Kasumi-1 (cell line): Measurements from ENCODE around the gene HOATZ.

ENCODE experiments used
- DNase-seq, 2 experiments: peaks; one replicate each; lab custom pipeline; 2025; lab: John Stamatoyannopoulos, UW

Gene HOATZ

GRCh38 chr11:111549196-111549868 lies 34.8 kb downstream of the HOATZ start:
- no peak for DNase-seq

DNA sequence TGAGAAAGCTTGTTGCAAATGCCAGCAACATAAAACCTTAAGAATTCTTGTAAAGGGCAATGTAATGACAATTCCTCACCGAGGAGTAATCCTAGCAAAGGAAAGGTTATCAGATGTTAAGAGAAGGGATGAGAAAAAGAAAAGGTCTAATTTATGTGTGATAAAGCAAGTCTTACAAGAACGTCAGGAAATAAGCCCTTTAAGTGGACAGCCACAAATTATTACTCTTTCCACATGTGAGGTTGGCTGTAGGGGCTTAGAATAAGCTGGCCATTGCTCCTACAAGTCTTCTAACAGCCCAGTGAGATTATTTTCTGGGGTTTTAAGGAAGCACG lies 35.3 kb downstream of the HOATZ start:
- no peak for DNase-seq

DNA sequence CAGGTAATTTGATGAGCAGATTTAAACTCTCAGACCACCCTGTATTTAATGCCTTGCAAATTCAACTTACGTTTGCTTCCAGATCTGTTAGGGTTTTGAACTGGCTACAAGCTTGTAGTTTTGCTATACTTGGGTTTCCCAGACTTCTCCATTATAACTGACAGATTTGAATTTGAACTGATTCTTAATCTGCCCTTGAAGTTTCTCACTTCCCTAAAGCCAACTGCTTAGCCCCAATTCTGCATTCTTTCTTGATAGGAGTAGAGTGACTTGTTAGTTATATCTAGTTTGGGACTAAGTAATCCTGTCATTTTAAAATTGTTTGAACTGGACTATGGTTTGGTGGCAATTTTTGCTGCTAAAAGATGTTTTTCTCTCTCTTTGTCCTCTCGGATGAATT lies 35.7 kb downstream of the HOATZ start:
- no peak for DNase-seq

DNA sequence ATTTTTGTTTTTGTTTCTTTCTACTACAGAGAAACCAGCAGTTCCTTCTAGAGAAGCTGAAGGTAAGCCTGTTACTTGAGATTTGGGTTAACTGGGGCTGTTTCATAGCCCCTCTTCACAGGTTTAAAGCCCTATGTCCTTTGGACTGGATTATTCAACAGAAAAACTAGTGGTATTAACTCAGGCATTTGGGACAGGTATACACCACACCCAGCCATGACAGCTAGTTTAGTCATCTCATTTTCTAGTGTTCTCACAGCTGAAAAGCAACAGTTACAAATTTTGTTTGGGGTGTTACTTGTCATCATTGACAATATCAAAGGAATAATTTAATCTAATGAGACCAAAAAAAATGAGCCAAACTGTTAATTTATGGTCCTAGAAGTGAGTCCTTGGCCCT lies 40.0 kb downstream of the HOATZ start:
- no peak for DNase-seq

DNA sequence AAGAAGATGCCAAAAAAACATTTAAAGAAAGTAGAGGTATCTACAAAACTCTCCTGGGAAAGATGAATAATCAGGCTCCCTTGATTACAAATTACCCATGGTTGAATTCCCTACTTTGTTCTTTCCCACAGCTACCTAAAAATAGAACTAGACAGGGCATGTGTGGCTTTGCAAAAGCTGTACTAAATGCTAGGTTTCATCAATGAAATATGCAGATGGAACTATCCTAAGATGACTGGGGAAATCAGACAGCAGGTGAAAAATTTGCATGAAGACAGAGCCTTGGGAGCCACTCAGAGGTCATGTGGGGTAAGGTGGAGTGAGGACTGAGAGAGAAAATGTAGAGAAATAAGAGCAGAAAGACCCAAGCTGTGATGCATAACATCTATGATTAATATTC lies 40.7 kb downstream of the HOATZ start:
- DNase-seq = no peak

- no peak for DNase-seq
Observed at GRCh38 chr11:111557425-111558111, 43.0 kb downstream of the HOATZ start.

DNA sequence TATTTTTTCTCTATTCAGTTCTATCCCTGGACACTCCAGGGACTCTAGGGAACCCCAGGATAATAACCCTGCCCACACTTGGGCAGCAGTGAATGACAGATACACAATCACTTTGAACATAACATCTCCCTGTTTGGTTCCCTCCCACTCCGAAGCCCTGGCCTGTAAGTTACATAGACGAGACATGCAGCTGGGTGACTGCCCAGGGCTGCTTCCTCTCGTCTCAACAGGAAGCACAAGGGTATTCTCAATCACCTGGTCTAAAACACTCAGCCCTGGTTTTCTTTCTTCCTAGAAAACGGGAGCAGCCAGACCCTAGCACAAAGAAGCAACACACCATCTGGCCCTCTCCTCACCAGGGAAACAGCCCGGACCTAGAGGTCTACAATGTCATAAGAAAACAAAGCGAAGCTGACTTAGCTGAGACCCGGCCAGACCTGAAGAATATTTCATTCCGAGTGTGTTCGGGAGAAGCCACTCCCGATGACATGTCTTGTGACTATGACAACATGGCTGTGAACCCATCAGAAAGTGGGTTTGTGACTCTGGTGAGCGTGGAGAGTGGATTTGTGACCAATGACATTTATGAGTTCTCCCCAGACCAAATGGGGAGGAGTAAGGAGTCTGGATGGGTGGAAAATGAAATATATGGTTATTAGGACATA lies 45.4 kb downstream of the HOATZ start:
- no peak for DNase-seq

DNA sequence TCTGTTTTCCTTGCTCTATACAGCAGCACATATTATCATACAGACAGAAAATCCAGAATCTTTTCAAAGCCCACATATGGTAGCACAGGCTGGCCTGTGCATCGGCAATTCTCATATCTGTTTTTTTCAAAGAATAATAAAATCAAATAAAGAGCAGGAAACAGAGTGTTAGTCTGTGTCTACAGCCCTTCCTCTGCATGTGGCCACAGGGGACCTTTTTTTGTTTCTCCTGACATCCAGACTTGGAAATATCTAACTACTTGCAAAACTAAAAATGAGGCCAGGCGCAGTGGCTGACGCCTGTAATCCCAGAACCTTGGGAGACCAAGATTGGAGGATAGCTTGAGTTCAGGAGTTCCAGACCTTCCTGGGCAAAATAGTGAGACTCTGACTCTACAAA lies 46.2 kb downstream of the HOATZ start:
- DNase-seq = no peak

- no peak for DNase-seq
Observed at GRCh38 chr11:111561306-111561705, 46.7 kb downstream of the HOATZ start.

DNA sequence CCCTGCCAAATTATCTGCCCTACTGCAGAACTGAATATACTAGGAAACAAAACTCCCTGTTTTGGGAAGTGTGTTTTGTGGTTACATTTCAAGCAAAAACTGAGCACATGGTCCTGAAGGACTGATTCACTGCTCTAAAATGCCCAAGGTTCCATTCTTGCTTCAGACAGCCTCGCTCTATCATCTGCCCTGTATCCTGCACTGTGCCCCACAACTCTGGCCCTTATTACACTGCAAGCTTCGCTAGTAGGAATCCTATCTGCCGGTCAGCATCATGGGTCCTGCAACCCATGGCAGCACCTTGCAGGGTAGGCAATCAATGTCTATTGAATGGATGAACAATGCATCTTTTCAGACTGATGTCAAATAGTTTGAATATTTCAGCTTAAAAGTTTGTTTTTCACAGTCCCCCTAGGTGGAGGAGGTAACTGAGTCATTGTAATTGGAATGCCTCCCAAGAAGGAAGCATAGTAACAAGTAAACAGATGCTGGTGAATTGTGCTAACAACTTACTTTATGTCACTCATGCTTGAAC lies 47.3 kb downstream of the HOATZ start:
- no peak for DNase-seq

GRCh38 chr11:111562692-111563389 lies 48.3 kb downstream of the HOATZ start:
- no peak for DNase-seq

GRCh38 chr11:111565114-111565720 lies 50.6 kb downstream of the HOATZ start:
- DNase-seq = peak; percentile 51 to 73

DNA sequence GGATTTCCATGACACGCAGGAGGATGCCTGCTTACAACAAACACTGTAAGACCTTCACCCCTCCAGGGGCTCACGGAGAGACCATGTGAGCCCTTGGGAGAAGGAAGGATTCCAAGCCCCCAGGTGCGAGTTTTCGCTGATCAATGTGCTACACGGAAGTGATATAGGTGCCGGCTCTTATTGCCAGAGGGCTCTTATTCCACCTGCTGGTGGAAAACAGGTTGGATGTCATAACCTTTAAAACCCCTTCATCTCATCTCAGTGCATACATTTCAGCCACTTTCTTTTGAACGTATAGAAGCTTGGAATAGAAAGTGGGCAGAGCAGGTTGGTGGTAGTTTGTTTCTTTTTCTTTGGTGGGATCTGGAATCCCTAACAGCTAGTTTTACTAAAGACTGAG lies 51.7 kb downstream of the HOATZ start:
- no peak for DNase-seq

- no peak for DNase-seq
Observed at GRCh38 chr11:111569476-111569875, 54.9 kb downstream of the HOATZ start.

- DNase-seq = no peak
Observed at GRCh38 chr11:111570796-111571195, 56.2 kb downstream of the HOATZ start.

GRCh38 chr11:111571829-111572501 lies 57.4 kb downstream of the HOATZ start:
- no peak for DNase-seq

DNA sequence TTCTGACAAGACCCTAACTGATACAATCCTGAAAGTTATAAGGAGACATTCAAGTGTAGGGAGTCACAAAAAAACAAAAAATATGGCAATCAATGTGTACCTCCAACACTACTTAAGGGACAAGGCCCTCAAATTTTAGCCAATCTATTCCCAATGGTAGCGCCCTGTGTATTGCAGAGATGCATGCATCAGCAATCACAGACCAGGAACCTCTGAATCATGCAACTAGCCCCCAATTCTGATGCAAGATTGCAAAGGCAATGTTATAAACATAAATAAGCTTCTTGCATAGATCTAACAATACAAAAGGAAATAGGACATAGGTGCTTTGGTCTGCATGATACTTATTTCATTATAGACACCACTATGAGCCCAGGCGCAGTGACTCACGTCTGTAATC lies 58.0 kb downstream of the HOATZ start:
- DNase-seq = no peak

GRCh38 chr11:111573821-111574249 lies 59.3 kb downstream of the HOATZ start:
- DNase-seq = no peak

DNA sequence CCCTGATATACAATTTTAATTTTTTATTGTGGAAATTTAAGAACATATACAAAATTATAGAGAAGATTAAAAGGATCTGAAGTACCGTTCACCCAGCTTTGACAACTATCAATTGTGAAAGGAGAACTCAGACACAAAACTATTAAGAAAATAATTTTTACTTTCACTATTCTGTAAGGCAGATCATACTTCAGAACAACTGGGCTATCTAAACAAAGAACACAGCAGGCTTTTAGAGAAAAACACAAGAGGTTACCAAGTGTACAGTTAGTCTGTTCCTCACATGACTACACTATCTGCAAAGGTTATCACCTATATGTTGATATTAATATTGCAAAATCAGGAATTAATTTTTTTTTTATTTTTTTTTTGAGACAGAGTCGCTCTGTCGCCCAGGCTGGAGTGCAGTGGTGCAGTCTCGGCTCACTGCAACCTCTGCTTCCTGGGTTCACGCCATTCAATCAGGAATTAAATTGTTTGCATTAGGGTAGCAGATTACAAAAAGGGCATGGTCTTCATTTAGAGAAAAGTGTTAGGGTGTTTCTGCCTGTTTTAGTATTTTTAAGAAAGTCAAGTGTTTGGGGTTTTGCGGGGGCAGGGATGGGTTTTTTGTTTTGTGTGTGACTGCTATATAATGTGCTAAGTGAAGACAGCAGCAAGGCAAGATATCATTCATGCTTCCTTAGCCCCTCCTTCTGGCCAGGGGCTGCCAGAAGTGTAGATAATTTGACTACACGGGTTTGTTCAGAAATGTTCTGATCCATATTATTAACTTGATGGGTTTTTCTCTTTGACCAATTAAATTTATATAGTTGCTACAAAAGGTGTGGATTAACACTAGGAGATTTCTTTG lies 60.0 kb downstream of the HOATZ start:
- DNase-seq = no peak

GRCh38 chr11:111575740-111576139 lies 61.2 kb downstream of the HOATZ start:
- DNase-seq = no peak

GRCh38 chr11:111577821-111578220 lies 63.2 kb downstream of the HOATZ start:
- no peak for DNase-seq
